ENCODE data around the gene YRDC. TPM values are rescaled to one million over a fixed set of nuclear protein-coding genes. Genes with fewer than 3 reads are reported as not detected.

YRDC gene, protein sequence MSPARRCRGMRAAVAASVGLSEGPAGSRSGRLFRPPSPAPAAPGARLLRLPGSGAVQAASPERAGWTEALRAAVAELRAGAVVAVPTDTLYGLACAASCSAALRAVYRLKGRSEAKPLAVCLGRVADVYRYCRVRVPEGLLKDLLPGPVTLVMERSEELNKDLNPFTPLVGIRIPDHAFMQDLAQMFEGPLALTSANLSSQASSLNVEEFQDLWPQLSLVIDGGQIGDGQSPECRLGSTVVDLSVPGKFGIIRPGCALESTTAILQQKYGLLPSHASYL
- total RNA-seq (2011; cell fraction: chromatin; rRNA removed; ENCODE audit: low replicate concordance): 10.5 and 18.9 TPM in 2 replicates
- 20.5 and 22.2 TPM in 2 replicates for total RNA-seq (2011; cell fraction: nucleolus; rRNA removed)
- 21.0 and 24.2 TPM in 2 replicates for total RNA-seq (2011; cell fraction: nucleoplasm; rRNA removed)
- 58.5 and 65.1 TPM in 2 replicates for total RNA-seq (2014; rRNA removed)
- total RNA-seq (2014; rRNA removed; fragmentation: Illumina TruSeq; extraction: Trizol): 47.2 and 51.0 TPM in 2 replicates
- 34.1 and 34.2 TPM in 2 replicates for total RNA-seq (2015; rRNA removed; fragmentation: Illumina TruSeq; extraction: Trizol)
- 57.2 and 60.1 TPM in 2 replicates for total RNA-seq (2021)
- polyA plus RNA-seq (2011; rRNA removed): 49.8 and 56.0 TPM in 2 replicates
- 48.6 and 49.6 TPM in 2 replicates for polyA plus RNA-seq (2011; cell fraction: cytosol; rRNA removed)
- polyA plus RNA-seq (2011; cell fraction: nucleus; rRNA removed): 18.8 and 19.7 TPM in 2 replicates
- 32.7 and 40.3 TPM in 2 replicates for polyA plus RNA-seq (2012)
- 40.2 and 44.8 TPM in 2 replicates for polyA plus RNA-seq (2014; fragmentation: Illumina TruSeq; extraction: Trizol)
- 10 to 100 TPM; 11.1 to 16.7 TPM for polyA plus RNA-seq (2014; fragmentation: Nextera tagmentation; extraction: Ambion mirVana)
- 54.4 and 58.9 TPM in 2 replicates for polyA plus RNA-seq (2014; rRNA removed)
- 25.0 and 26.0 TPM in 2 replicates for polyA minus RNA-seq (2011; rRNA and poly(A)+ RNA removed)
- 19.2 and 24.3 TPM in 2 replicates for polyA minus RNA-seq (2011; cell fraction: cytosol; rRNA and poly(A)+ RNA removed)
- polyA minus RNA-seq (2011; cell fraction: nucleus; rRNA and poly(A)+ RNA removed): 10.4 and 11.3 TPM in 2 replicates
- percentile 98 among the genes with signal in this experiment for Bru-seq, nascent RNA
- percentile 96 among the genes with signal in this experiment for BruChase-seq, experiment 1, labeled RNA remaining after a 2-hour chase
- percentile 97 among the genes with signal in this experiment for BruChase-seq, experiment 2, labeled RNA remaining after a 6-hour chase
- long read RNA-seq, experiment 1, transcript YRDC-201 (5 exons, 1,826 nt): major isoform, 416 of 473 reads
- long read RNA-seq, experiment 1, partial matches to known transcripts: 10 of 473 reads
- long read RNA-seq, experiment 1, other reads (novel, unspliced or antisense): 47 of 473 reads
- long read RNA-seq, experiment 2, transcript YRDC-201 (5 exons, 1,826 nt): major isoform, 79 of 110 reads
- long read RNA-seq, experiment 2, partial matches to known transcripts: 27 of 110 reads
- long read RNA-seq, experiment 2, other reads (novel, unspliced or antisense): 4 of 110 reads
- long read RNA-seq, experiment 3, transcript YRDC-201 (5 exons, 1,826 nt): major isoform, 25 of 28 reads
- long read RNA-seq, experiment 3, partial matches to known transcripts: 2 of 28 reads
- long read RNA-seq, experiment 3, other reads (novel, unspliced or antisense): 1 of 28 reads

DNA sequence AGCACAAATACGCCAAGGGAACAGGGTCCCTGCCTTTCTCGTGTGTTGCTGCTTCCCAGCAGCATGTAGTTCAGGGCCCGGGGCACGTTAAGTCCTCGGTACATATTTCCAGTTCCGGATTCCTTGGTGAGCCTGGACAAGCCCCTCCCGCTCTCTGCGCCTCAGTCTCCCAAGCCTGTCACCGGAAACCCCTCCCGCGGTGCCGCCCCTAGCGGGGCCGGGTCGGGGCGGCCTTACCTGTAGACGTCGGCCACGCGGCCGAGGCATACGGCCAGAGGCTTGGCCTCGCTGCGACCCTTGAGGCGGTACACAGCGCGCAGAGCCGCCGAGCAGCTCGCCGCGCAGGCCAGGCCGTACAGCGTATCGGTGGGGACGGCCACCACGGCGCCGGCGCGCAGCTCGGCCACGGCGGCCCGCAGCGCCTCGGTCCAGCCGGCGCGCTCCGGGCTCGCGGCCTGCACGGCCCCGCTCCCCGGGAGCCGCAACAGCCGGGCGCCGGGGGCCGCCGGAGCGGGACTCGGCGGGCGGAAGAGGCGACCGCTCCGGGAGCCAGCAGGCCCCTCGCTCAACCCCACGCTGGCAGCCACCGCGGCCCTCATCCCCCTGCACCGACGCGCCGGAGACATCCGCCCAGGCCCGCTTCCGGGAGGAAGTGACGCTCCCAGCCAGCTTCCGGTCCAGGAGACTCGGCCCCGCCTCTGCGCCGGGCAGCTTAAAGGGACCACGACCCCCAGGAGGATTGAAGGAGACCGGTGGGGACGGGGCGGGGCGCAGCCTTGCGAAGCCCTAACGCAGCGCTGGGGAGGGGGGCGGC lies at the start of gene YRDC, which contains the start of gene C1orf122:
TSS of gene YRDC (minus strand) at position 654 of the 814 bp plus-strand sequence. CDS start at position 626, 28 bp downstream.
TSS of gene C1orf122 (plus strand) at position 236 of the 814 bp plus-strand sequence. CDS start 615 bp downstream, outside the sequence.
- Histone ChIP-seq H3K9ac (ENCODE audit: insufficient read depth in 1 of 2, low read depth in 2 of 2, low read length in 2 of 2) (peak within 1 kb of the TSS; percentile 87 to 98), H3K4me1 (replicated peaks in 1 of 2; ENCODE audit: control insufficient read depth in 2 of 2, insufficient read depth in 2 of 2, low read length in 2 of 2) (peaks cover 18 to 25% of the 10 kb centered on the region in 2 experiments; a peak in 4 of 5 replicates), H3K4me3 (peak within 1 kb of the TSS; percentile 93), H3K9me1 (ENCODE audit: control insufficient read depth, insufficient read depth, low read length) (peaks cover 3% of the 10 kb centered on the region), H3K27me3 (ENCODE audit: control insufficient read depth in 2 of 2, insufficient read depth in 2 of 2, low read length in 2 of 2) (no peaks in the 10 kb centered on the region), H4K20me1 (replicated peaks; ENCODE audit: control insufficient read depth, insufficient read depth, low read length) (peaks cover 13% of the 10 kb centered on the region), H3K79me2 (ENCODE audit: control insufficient read depth, insufficient read depth, low read length) (peaks cover 52% of the 10 kb centered on the region), H3K9me3 (replicated peaks; ENCODE audit: control insufficient read depth, insufficient read depth, low read depth, low read length) (no peaks in the 10 kb centered on the region), H2AFZ (ENCODE audit: low read depth, low read length) (peak within 1 kb of the TSS; percentile 65), H3K4me2 (ENCODE audit: insufficient read depth, low read length) (peak within 1 kb of the TSS; percentile 90), H3K27ac (ENCODE audit: extremely low read depth, low read depth, low read length) (peak within 1 kb of the TSS; percentile 78), H3K36me3 (ENCODE audit: control insufficient read depth, insufficient read depth, low read length) (peaks cover 68% of the 10 kb centered on the region)
- intact Hi-C loops (cut with micrococcal nuclease) (loop anchor here (2.0 kb wide), 1 partner anchor 117 kb away; a partner anchor contains a TSS), in situ Hi-C loops (cut with MboI) (no loop called here)
- no TSS peak for BruUV-seq (replicated peaks)
- peak; percentile 94 for ATAC-seq
- DNase-seq (ENCODE audit: extremely low read depth in 1 of 4, low spot score in 3 of 4): peak; percentile 96 to 98 (median 96)
- WGBS (ENCODE audit: insufficient coverage, low coverage, missing lambda C conversion rate): 1% methylated on average over 71 of the region's 95 CpGs
- ChIA-PET CTCF (ENCODE audit: low intra/inter-chr PET ratio) (no interaction called here), POLR2A (interaction anchor here (0.5 to 2.3 kb wide), 19 partner anchors 9 to 345 kb away, joined by 3 to 18 read pairs (median 4); partner anchors contain the start of genes INPP5B and MTF1)
- peak; percentile 65 for FAIRE-seq
- TF ChIP-seq ZBTB40 (IDR thresholded peaks at IDR 0.05): peak; percentile 97
- TF ChIP-seq ZBTB40 (CRISPR knock-in tag; IDR thresholded peaks at IDR 0.05): no peak
- TF ChIP-seq SREBF2 (CRISPR knock-in tag; IDR thresholded peaks at IDR 0.05): no peak
- no peak for TF ChIP-seq TEAD1 (CRISPR knock-in tag; IDR thresholded peaks at IDR 0.05)
- peak; percentile 94 for TF ChIP-seq GABPB1 (CRISPR knock-in tag; IDR thresholded peaks at IDR 0.05)
